Measurements from ENCODE around the gene PLAGL2. TPM values are rescaled to one million over a fixed set of nuclear protein-coding genes. Genes with fewer than 3 reads are reported as not detected.
"Not testable (repeated sequence)": the region's sequence is repeated elsewhere in the genome, so short reads cannot be mapped to it uniquely, and the experiment has no call there.

Gene PLAGL2
- polyA plus RNA-seq, 1 donor from 2014 or later, result 2.7 TPM

DNA sequence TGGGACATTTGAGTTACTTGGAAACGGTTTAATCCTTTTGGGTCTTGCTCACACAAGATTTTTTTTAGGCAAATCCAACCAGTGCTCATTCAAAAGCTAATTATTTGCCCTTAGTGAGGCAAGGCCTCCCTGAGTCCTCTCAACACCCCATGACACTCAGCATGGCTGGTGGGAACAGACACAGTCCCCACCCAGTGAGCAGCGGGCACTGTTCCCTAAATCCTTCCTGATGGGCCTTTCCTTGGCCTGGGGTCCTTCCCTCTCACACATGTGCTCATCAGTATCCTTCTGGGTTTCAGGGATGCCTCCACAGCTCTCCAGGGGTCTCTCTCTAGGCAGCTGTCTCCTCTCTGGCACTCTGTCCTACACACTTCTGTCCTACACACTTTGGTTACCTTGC is 28.0 kb downstream of the PLAGL2 start:
- no peaks in the 10 kb centered on the region for H3K27me3 ChIP-seq (ENCODE audit: insufficient read depth, low read depth, low read length)
- H3K9me2 ChIP-seq (ENCODE audit: insufficient read depth, low read length), result no peaks in the 10 kb centered on the region
- no peak overlapping the region for H3K4me3 ChIP-seq (ENCODE audit: low read length)
- H4K20me1 ChIP-seq (ENCODE audit: insufficient read depth), result no peaks in the 10 kb centered on the region
- no peak overlapping the region for H3K9ac ChIP-seq (ENCODE audit: low read length)
- no peak overlapping the region for H3K27ac ChIP-seq (ENCODE audit: low read length)
- no peaks in the 10 kb centered on the region for H3K9me3 ChIP-seq (ENCODE audit: low read length)
- no peaks in the 10 kb centered on the region for H3F3A ChIP-seq (ENCODE audit: insufficient read depth, low read length, poor library complexity, severe bottlenecking)
- no peaks in the 10 kb centered on the region for H3K79me2 ChIP-seq (replicated peaks; ENCODE audit: insufficient read depth, low read length)
- no peak overlapping the region for H2AFZ ChIP-seq (ENCODE audit: low read depth, low read length)
- H3K4me2 ChIP-seq (ENCODE audit: low read length), result no peak overlapping the region
- H3K36me3 ChIP-seq (ENCODE audit: insufficient read depth, low read length), result no peaks in the 10 kb centered on the region
- TF ChIP-seq POLR2AphosphoS5 (IDR thresholded peaks at IDR 0.05) (no peak), RAD21 (conservative IDR thresholded peaks at IDR 0.05) (no peak), CTCF (IDR thresholded peaks at IDR 0.05; ENCODE audit: poor library complexity, severe bottlenecking) (no peak), SMC3 (conservative IDR thresholded peaks at IDR 0.05; ENCODE audit: poor library complexity) (no peak), MXI1 (conservative IDR thresholded peaks at IDR 0.05; ENCODE audit: poor library complexity, severe bottlenecking) (no peak)

- not testable (repeated sequence) for H4K20me1 ChIP-seq (ENCODE audit: insufficient read depth); H3K36me3 ChIP-seq (ENCODE audit: insufficient read depth, low read length); H3K9ac ChIP-seq (ENCODE audit: low read length); H3K9me3 ChIP-seq (ENCODE audit: low read length); H2AFZ ChIP-seq (ENCODE audit: low read depth, low read length); H3K4me2 ChIP-seq (ENCODE audit: low read length); H3K4me3 ChIP-seq (ENCODE audit: low read length); H3F3A ChIP-seq (ENCODE audit: insufficient read depth, low read length, poor library complexity, severe bottlenecking); H3K79me2 ChIP-seq (replicated peaks; ENCODE audit: insufficient read depth, low read length); H3K27me3 ChIP-seq (ENCODE audit: insufficient read depth, low read depth, low read length); H3K9me2 ChIP-seq (ENCODE audit: insufficient read depth, low read length); H3K27ac ChIP-seq (ENCODE audit: low read length)
Observed at GRCh38 chr20:32177696-32178095, 29.8 kb downstream of the PLAGL2 start.

GRCh38 chr20:32168184-32168910 is 39.2 kb downstream of the PLAGL2 start:
- Histone ChIP-seq H3K36me3 (ENCODE audit: insufficient read depth, low read length) (no peaks in the 10 kb centered on the region), H3K9me3 (ENCODE audit: low read length) (no peaks in the 10 kb centered on the region), H3K4me3 (ENCODE audit: low read length) (no peak overlapping the region), H4K20me1 (ENCODE audit: insufficient read depth) (no peaks in the 10 kb centered on the region), H3K79me2 (replicated peaks; ENCODE audit: insufficient read depth, low read length) (no peaks in the 10 kb centered on the region), H3K9me2 (ENCODE audit: insufficient read depth, low read length) (no peaks in the 10 kb centered on the region), H3K4me2 (ENCODE audit: low read length) (no peak overlapping the region), H3K27ac (ENCODE audit: low read length) (no peak overlapping the region), H3F3A (ENCODE audit: insufficient read depth, low read length, poor library complexity, severe bottlenecking) (no peaks in the 10 kb centered on the region), H3K9ac (ENCODE audit: low read length) (no peak overlapping the region), H3K27me3 (ENCODE audit: insufficient read depth, low read depth, low read length) (no peaks in the 10 kb centered on the region), H2AFZ (ENCODE audit: low read depth, low read length) (no peak overlapping the region)
- TF ChIP-seq TAF1 (IDR thresholded peaks at IDR 0.05; ENCODE audit: low read depth) (no peak), RAD21 (conservative IDR thresholded peaks at IDR 0.05) (no peak), POLR2AphosphoS5 (IDR thresholded peaks at IDR 0.05) (no peak), SMC3 (conservative IDR thresholded peaks at IDR 0.05; ENCODE audit: poor library complexity) (no peak), MXI1 (conservative IDR thresholded peaks at IDR 0.05; ENCODE audit: poor library complexity, severe bottlenecking) (no peak), CTCF (IDR thresholded peaks at IDR 0.05; ENCODE audit: poor library complexity, severe bottlenecking) (no peak), EP300 (conservative IDR thresholded peaks at IDR 0.05; ENCODE audit: poor library complexity, severe bottlenecking) (no peak), EZH2 (IDR thresholded peaks at IDR 0.05; ENCODE audit: borderline replicate concordance, insufficient read depth, low read length, poor library complexity, severe bottlenecking) (no peak)
- TF ChIP-seq, protein P1, sequence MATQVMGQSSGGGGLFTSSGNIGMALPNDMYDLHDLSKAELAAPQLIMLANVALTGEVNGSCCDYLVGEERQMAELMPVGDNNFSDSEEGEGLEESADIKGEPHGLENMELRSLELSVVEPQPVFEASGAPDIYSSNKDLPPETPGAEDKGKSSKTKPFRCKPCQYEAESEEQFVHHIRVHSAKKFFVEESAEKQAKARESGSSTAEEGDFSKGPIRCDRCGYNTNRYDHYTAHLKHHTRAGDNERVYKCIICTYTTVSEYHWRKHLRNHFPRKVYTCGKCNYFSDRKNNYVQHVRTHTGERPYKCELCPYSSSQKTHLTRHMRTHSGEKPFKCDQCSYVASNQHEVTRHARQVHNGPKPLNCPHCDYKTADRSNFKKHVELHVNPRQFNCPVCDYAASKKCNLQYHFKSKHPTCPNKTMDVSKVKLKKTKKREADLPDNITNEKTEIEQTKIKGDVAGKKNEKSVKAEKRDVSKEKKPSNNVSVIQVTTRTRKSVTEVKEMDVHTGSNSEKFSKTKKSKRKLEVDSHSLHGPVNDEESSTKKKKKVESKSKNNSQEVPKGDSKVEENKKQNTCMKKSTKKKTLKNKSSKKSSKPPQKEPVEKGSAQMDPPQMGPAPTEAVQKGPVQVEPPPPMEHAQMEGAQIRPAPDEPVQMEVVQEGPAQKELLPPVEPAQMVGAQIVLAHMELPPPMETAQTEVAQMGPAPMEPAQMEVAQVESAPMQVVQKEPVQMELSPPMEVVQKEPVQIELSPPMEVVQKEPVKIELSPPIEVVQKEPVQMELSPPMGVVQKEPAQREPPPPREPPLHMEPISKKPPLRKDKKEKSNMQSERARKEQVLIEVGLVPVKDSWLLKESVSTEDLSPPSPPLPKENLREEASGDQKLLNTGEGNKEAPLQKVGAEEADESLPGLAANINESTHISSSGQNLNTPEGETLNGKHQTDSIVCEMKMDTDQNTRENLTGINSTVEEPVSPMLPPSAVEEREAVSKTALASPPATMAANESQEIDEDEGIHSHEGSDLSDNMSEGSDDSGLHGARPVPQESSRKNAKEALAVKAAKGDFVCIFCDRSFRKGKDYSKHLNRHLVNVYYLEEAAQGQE (IDR thresholded peaks at IDR 0.05; ENCODE audit: borderline replicate concordance), result no peak

Data from neural cell (in vitro differentiated cells).